ENCODE results near the gene CCDC85C. TPM values are rescaled to one million over a fixed set of nuclear protein-coding genes. Genes with fewer than 3 reads are reported as not detected.

CCDC85C gene
- total RNA-seq, 1 experiment from 2014 or later: 33.2 TPM

DNA sequence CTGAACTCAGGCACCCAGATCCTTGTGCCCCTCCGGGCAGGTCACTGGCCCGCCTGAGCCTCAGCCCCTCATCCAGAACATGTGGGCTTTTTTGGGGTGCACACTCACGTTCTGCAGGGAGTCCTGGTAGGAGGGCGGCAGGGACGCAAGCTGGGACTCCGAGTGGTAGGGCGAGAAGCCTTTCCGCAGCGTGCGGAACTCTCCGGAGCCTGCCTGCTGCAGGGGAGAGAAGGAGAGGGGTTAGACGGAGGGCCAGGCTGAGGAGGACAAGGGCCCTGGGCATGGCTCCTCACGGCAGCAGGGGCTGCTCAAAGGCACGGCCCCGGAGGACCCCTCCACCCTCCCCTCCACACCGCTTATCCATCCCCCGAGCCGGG lies 82.0 kb downstream of the CCDC85C start:
- Histone ChIP-seq H4K91ac (ENCODE audit: insufficient read length, low read depth, low read length) (no peak overlapping the region), H3T11ph (ENCODE audit: low read length) (no peak overlapping the region), H3K27ac (ENCODE audit: insufficient read length, low read depth, low read length) (no peak overlapping the region), H4K20me1 (ENCODE audit: control insufficient read depth, insufficient read depth, insufficient read length) (peaks cover 3% of the 10 kb centered on the region), H3K79me2 (ENCODE audit: insufficient read depth, low read length) (no peaks in the 10 kb centered on the region), H4K8ac (replicated peaks; ENCODE audit: insufficient read length, low read depth, low read length) (no peak overlapping the region), H2AFZ (ENCODE audit: low read length) (no peak overlapping the region), H4K5ac (ENCODE audit: insufficient read length, low read depth, low read length) (no peak overlapping the region), H3K9me3 (ENCODE audit: control insufficient read depth, low read depth, low read length) (no peaks in the 10 kb centered on the region), H3K23ac (ENCODE audit: insufficient read length, low read depth, low read length) (no peak overlapping the region), H3K4me2 (ENCODE audit: insufficient read depth, insufficient read length, low read length) (no peak overlapping the region), H2BK5ac (ENCODE audit: insufficient read length, low read length) (no peak overlapping the region), H2BK12ac (ENCODE audit: insufficient read length, low read depth, low read length) (no peak overlapping the region), H3K4ac (ENCODE audit: low read depth, low read length) (no peak overlapping the region), H3K23me2 (ENCODE audit: insufficient read length, low read depth, low read length, poor library complexity, severe bottlenecking) (no peaks in the 10 kb centered on the region), H2AK5ac (ENCODE audit: insufficient read length, low read length) (no peak overlapping the region), H2BK20ac (ENCODE audit: low read depth, low read length, poor library complexity, severe bottlenecking) (no peak overlapping the region), H3K18ac (ENCODE audit: insufficient read length, low read depth, low read length) (no peak overlapping the region), H3K56ac (ENCODE audit: insufficient read length, low read depth, low read length) (no peak overlapping the region), H3K79me1 (ENCODE audit: insufficient read depth, low read depth, low read length, poor library complexity, severe bottlenecking) (no peaks in the 10 kb centered on the region), H3K4me1 (ENCODE audit: insufficient read depth, low read length) (peaks cover 11% of the 10 kb centered on the region; the same call in 1 of the 2 replicates), H3K27me3 (ENCODE audit: insufficient read depth, low read length) (no peaks in the 10 kb centered on the region), H2BK120ac (ENCODE audit: low read depth, low read length, poor library complexity, severe bottlenecking) (no peak overlapping the region), H2BK15ac (ENCODE audit: low read depth, low read length) (no peak overlapping the region), H3K9ac (ENCODE audit: extremely low read depth, insufficient read length, low read length) (no peak overlapping the region), H3K14ac (ENCODE audit: insufficient read depth, low read length) (no peak overlapping the region)
- peaks cover 41 to 59% of the 10 kb centered on the region in 2 experiments for H3K4me1 Mint-ChIP-seq
- H3K9me3 Mint-ChIP-seq: no peaks in the 10 kb centered on the region
- no peak overlapping the region for H3K4me3 Mint-ChIP-seq
- H3K27me3 Mint-ChIP-seq (ENCODE audit: low read depth): no peaks in the 10 kb centered on the region; the same call in 1 of the 2 replicates
- H3K36me3 Mint-ChIP-seq (ENCODE audit: insufficient read depth in 1 of 3, low read depth in 3 of 3): peaks cover 0 to 10% (median 0%) of the 10 kb centered on the region in 3 experiments; a peak in 4 of 7 replicates
- H3K27ac Mint-ChIP-seq: peak overlapping the region in 2 of 3 experiments; percentile 66 to 70; a peak in 1 of 7 replicates
- DNase-seq: no peak
- no CpG with 5 or more reads among the region's 18 CpGs for WGBS (ENCODE audit: extremely low coverage, insufficient read length, low lambda C conversion rate)
- no peak for TF ChIP-seq CTCF (conservative IDR thresholded peaks at IDR 0.05)
